Activated naive CD8-positive, alpha-beta T cell treated with anti-CD3 and anti-CD28 coated beads, Interleukin-2, amount 50 U/mL, for 24 hours (primary cell): ENCODE results near the gene RGS3.

Experiments
- ATAC-seq: fragments of 150-1000 bp; cut with Tn5 transposase; one replicate; pipeline ENCODE4 v1.10.0; 2021
- DNase-seq: peaks from one replicate; pipeline ENCODE4 v3.0.0; 2021
- H3K27ac Mint-ChIP-seq: one replicate; pipeline ENCODE4 v1.8.0; 2021; ENCODE audit warnings: mild to moderate bottlenecking, mixed read lengths
- H3K27me3 Mint-ChIP-seq: one replicate; pipeline ENCODE4 v1.8.0; 2021; ENCODE audit warnings: mixed read lengths
- H3K36me3 Mint-ChIP-seq: one replicate; pipeline ENCODE4 v1.8.0; 2021; ENCODE audit warnings: low read depth, mixed read lengths
- H3K4me1 Mint-ChIP-seq: one replicate; pipeline ENCODE4 v1.8.0; 2021; ENCODE audit warnings: mixed read lengths
- H3K4me3 Mint-ChIP-seq: one replicate; pipeline ENCODE4 v1.8.0; 2021; ENCODE audit warnings: mild to moderate bottlenecking, moderate library complexity, mixed read lengths
- H3K9me3 Mint-ChIP-seq: one replicate; pipeline ENCODE4 v1.8.0; 2021; ENCODE audit warnings: mixed read lengths

Gene RGS3

DNA sequence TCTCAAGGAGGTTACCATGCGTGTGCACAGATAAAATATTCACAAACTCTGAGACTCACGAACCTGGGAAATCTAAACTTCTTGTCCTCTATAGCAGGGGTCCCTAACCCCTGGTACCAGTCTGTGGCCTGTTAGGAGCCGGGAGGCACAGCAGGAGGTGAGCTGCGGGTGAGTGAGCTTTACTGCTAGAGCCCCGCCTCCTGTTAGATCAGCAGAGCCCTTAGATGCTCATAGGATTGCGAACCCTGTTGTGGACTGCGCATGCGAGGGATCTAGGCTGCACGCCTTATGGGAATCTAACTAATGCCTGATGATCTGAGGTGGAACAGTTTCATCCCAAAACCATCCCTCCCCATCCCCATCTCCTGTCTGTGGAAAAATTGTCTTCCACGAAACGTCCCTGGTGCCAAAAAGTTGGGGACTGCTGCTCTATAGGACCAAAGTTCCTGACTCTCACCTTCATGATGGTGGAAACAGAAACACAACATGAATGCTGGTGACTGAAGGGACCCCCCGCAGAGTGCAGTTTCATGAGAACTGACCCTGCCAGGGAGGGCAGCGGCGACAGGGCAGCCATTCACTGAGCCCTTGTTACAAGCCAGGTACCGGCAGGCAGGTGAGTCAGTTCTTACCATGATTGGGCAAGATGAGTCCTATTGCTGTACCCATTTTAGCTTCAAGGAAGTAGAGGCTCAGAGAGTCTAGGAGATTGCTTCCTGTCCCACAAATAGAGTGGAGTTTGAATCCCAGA is 181.9 kb downstream of the RGS3 start:
- no peaks in the 10 kb centered on the region for H3K36me3 Mint-ChIP-seq
- DNase-seq (no peak), ATAC-seq (no peak)
- H3K27me3 Mint-ChIP-seq: peaks cover 16% of the 10 kb centered on the region
- H3K9me3 Mint-ChIP-seq: peaks cover 4% of the 10 kb centered on the region
- no peaks in the 10 kb centered on the region for H3K4me1 Mint-ChIP-seq
- H3K27ac Mint-ChIP-seq: no peak overlapping the region
- no peak overlapping the region for H3K4me3 Mint-ChIP-seq

DNA sequence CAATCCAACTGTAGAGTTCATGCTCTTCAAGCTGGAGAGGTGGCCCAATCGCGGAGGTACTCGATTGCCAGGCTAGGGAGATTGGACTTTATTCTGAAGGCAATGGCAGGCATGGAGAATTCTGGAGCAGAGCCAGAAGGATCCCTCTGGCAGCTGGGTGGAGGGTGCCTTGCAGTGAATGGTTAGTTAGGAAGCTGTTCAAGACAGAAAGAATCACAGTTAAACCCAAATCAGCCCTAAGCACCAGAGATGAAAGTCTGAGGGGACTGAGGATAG is 182.4 kb downstream of the RGS3 start:
- Mint-ChIP-seq H3K36me3 (no peaks in the 10 kb centered on the region), H3K4me1 (no peaks in the 10 kb centered on the region), H3K27me3 (peaks cover 16% of the 10 kb centered on the region), H3K4me3 (no peak overlapping the region), H3K27ac (no peak overlapping the region), H3K9me3 (peaks cover 4% of the 10 kb centered on the region)
- DNase-seq (no peak), ATAC-seq (no peak)

DNA sequence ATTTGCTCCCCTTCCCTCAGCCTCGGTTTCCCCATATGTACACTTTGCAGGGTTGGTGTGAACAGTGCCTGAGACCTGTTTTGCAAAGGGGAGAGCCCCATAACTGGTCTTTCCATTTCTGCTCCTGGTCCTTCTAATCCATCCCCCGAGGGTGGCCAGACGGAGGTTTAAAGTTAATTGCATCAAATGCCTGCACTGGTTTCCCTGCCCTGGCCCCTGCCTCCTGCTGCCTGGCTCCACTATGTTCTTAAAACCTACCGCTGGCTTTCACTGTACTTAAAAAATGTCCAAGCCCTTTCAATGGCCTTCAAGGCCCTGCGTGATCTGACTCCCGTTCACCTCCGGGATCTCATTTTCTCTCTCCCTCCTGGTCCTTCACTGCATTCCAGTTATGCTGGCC is 183.0 kb downstream of the RGS3 start:
- Mint-ChIP-seq H3K4me3 (no peak overlapping the region), H3K36me3 (no peaks in the 10 kb centered on the region), H3K9me3 (peaks cover 4% of the 10 kb centered on the region), H3K4me1 (peaks cover under 1% of the 10 kb centered on the region), H3K27ac (no peak overlapping the region), H3K27me3 (peaks cover 16% of the 10 kb centered on the region)
- no peak for DNase-seq
- no peak for ATAC-seq
